Fibroblast of skin of right quadriceps (primary cell): ENCODE data around the gene MGAT3.
"Not testable (repeated sequence)": the region's sequence is repeated elsewhere in the genome, so short reads cannot be mapped to it uniquely, and the experiment has no call there.

Experiments used
- DNase-seq: peaks from one replicate; pipeline ENCODE4 v3.0.0-alpha.2; 2013

The MGAT3 gene, protein sequence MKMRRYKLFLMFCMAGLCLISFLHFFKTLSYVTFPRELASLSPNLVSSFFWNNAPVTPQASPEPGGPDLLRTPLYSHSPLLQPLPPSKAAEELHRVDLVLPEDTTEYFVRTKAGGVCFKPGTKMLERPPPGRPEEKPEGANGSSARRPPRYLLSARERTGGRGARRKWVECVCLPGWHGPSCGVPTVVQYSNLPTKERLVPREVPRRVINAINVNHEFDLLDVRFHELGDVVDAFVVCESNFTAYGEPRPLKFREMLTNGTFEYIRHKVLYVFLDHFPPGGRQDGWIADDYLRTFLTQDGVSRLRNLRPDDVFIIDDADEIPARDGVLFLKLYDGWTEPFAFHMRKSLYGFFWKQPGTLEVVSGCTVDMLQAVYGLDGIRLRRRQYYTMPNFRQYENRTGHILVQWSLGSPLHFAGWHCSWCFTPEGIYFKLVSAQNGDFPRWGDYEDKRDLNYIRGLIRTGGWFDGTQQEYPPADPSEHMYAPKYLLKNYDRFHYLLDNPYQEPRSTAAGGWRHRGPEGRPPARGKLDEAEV

DNA sequence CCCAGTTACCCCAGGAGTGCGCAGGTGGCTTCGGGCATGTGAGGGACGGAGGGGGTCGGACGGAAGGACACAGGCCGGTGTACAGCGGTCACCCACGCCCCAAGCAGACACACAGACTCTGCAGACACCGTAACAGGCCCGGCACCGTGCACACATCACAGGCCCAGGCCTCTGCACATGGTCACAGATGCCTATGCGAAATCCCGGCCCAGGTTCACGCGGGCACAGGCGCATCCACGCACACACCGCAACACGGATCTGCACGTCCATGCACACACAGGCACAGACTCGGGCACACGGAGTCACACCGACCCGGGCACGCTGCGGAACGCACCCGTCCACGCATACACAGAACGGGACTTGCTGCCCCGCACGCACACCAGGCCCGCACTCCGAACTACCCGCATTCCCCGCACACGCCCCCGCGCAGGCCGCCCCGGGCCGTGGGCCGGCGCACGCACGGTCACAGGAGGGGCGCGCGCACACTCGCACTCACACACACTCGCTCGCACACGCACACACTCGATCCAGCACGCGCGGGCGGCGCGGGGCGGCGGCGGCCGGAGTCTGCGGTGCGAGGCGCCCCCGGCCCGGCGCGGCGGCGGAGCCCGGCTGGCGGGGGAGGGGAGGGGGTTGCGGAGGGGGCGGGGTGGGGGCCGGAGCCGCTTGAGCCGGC lies at the start of gene MGAT3:
Gene MGAT3 (plus strand): TSS at position 491 of the 676 bp plus-strand sequence. CDS start 30,336 bp downstream, outside the sequence.
- DNase-seq, result no peak

DNA sequence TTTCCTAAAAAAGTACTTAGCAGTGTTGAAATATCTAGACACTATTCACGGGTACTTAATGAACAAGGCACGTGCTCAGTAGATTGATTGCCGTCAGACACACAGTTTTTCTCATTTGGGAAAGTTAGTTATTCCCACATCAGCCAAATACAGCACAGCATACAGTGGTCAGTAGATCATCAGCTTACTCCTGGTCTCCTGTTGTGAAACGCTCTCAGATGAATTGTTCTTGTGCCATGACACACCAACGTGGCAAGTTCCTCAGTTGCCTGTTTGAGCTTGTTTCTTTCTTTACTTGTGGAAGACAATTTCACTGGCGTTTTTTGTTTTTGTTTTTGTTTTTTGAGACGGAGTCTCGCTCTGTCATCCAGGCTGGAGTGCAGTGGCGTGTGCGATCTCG lies 48.6 kb upstream of the MGAT3 start:
- no peak for DNase-seq

GRCh38 chr22:39408807-39409206 lies 48.0 kb upstream of the MGAT3 start:
- no peak for DNase-seq

GRCh38 chr22:39409516-39410029 lies 47.2 kb upstream of the MGAT3 start:
- no peak for DNase-seq

DNA sequence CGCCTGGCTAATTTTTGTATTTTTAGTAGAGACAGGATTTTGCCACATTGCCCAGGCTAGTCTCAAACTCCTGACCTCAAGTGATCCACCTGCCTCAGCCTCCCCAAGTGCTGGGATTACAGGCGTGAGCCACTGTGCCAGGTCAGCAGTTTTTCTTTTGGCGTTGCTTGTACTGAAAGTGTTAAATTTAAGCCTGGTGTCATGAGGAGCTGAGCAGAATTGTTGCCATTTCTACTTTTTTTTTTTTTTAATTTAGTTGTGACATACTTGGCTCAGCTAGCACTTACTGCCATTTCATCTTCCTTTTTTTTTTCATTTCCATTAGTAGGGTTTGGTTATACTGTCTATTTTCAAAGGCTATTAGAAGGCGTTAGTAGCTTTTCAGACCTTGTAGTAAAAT lies 46.5 kb upstream of the MGAT3 start:
- DNase-seq, result no peak

DNA sequence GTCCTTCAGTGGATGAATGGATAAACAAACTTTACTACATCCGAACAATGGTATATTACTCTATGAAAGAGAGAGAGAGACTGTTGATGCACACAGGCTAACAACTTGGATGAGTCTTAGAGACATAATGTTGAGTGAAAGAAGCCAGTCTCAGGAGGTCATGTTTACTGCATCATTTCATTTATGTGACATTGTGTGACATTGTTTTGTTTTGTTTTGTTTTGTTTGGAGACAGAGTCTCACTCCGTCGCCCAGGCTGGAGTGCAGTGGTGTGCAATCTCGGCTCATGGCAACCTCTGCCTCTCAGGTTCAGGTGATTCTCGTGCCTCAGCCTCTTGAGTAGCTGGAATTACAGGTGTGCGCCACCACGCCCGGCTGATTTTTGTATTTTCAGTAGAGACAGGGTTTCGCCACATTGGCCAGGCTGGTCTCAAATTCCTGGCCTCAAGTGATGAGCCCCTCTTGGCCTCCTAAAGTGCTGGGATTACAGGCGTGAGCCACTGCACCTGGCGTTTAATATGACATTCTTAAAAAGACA lies 44.9 kb upstream of the MGAT3 start:
- DNase-seq, result not testable (repeated sequence)

DNA sequence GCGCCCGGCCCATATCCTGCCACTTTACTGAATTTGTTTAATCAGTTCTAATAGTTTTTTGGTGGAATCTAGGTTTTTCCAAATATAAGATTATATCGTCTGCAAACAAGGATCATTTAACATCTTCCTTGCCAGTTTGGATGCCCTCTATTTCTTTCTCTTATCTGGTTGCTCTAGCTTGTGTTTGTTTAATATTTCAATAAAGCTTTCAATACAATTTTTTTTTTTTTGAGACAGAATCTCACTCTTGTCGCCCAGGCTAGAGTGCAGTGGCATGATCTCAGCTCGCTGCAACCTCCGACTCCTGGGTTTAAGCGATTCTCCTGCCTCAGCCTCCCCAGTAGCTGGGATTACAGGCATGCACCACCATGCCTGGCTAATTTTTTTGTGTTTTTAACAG lies 43.6 kb upstream of the MGAT3 start:
- DNase-seq, result not testable (repeated sequence)

- no peak for DNase-seq
Observed at GRCh38 chr22:39414377-39414776, 42.4 kb upstream of the MGAT3 start.

DNA sequence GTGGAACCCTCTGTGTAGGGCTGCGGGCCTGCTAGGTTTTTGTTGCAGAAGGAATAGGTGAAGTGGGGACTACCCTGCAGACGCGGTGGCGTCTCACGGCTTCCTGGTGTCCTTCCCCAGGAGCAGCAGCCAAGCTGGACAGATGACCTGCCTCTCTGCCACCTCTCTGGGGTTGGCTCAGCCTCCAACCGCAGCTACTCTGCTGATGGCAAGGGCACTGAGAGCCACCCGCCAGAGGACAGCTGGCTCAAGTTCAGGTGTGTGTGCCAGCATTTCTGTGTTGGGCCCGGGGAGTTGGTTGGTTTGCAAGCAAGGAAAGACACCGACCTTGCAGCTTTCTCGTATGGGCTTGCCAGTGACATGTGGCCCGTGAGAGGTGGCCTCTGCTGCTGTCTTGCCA lies 41.9 kb upstream of the MGAT3 start:
- DNase-seq, result no peak

DNA sequence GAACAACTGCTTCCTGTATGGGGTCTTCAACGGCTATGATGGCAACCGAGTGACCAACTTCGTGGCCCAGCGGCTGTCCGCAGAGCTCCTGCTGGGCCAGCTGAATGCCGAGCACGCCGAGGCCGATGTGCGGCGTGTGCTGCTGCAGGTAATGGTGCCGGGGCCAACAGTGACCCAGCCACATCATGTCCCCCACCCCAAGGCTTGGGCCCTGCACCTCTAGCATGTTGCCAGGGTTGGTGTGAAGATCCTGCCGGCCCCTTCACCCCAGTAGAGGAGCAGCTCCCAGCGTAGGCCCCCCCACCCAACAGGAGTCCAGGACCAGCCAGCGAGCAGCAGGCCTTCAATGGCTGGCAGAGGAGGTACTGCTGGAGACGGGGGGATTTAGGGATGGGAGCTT lies 41.3 kb upstream of the MGAT3 start:
- no peak for DNase-seq

- DNase-seq, result no peak
Observed at GRCh38 chr22:39416319-39416718, 40.5 kb upstream of the MGAT3 start.

GRCh38 chr22:39417641-39418040 lies 39.2 kb upstream of the MGAT3 start:
- DNase-seq, result no peak

DNA sequence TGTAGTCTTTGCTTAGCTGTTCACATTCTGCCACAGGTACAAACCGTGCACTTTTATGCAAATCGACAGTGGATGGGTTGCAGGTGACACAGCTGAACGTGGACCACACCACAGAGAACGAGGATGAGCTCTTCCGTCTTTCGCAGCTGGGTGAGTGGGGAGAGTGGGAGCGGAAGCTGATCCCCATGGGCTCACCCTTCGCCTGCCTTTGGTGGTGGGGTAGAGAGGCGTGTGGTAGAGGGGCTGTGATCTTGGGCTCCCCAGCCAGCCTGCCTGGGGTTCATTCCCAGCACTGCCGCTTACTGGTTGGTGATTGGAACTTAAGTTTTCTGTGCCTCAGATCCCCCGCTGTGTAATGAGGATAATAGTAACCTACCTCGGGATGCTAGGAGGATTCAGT lies 38.1 kb upstream of the MGAT3 start:
- no peak for DNase-seq

DNA sequence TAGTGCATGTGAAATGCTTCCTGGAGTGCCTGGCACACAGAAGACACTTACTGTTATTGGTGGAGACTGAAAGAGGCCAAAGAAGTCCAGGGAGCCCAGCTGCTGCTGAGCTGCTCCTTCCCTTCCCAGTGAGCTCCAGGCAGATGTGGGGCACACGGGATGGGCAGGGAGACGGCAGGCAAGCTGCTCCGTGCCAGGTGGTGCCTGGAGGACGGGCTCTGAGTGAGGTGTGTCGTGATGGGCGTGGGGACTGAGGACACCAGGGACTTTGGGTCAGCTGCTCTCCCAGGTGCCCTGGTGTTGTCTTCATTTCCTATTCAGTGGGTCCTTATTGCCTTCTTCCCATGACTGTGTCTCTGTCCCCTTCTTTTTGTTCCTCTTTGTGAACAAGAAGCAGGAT lies 37.7 kb upstream of the MGAT3 start:
- DNase-seq, result no peak

GRCh38 chr22:39419911-39420310 lies 36.9 kb upstream of the MGAT3 start:
- no peak for DNase-seq

DNA sequence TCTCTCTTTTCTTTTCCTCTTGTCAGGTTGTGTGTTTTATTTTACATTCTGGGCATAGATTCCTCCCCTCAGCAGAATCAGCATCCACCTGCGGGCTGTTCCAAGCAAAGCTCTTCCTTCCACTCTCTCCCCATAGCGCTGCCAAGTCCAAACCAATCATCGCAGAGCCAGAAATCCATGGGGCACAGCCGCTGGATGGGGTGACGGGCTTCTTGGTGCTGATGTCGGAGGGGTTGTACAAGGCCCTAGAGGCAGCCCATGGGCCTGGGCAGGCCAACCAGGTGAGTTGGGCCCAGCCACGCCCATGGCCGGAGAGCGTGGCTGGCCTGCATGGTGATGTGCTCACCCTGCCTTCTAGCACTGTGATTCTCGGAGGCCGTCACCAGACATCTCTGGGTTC lies 35.1 kb upstream of the MGAT3 start:
- DNase-seq, result no peak

GRCh38 chr22:39422101-39422500 lies 34.7 kb upstream of the MGAT3 start:
- no peak for DNase-seq

DNA sequence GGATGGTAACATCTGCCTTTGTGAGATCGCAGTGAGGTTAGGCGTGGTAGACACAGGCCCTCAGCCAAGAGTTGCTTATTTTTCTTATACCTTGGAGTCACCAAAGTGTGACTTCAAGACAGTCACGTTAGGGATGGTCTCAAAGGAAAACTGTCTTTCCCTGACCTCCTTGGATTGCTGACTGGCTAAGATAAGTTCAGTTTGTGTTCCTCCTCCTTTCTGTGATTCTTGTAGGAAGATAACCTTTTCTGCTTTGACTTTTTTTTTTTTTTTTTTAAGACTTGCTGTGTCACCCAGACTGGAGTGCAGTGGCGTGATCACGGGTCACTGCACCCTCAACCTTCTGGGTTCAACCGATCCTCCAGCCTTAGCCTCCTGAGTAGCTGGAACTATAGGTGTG lies 34.1 kb upstream of the MGAT3 start:
- no peak for DNase-seq

DNA sequence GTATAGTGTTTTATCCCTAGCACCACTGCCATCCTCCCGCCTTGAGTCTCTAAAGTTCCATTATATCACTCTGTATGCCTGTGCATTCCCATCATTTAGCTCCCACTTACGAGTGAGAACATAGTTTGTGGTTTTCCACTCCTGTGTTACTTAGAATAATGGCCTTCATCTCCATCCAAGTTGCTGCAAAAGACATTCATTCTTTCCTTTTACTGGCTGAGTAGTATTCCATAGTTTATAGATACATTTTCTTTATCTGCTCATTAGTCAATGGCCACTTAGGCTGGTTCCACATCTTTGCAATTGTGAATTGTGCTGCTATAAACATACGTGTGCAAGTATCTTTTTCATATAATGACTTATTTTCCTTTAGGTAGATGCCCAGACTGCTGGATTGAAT lies 32.8 kb upstream of the MGAT3 start:
- no peak for DNase-seq

DNA sequence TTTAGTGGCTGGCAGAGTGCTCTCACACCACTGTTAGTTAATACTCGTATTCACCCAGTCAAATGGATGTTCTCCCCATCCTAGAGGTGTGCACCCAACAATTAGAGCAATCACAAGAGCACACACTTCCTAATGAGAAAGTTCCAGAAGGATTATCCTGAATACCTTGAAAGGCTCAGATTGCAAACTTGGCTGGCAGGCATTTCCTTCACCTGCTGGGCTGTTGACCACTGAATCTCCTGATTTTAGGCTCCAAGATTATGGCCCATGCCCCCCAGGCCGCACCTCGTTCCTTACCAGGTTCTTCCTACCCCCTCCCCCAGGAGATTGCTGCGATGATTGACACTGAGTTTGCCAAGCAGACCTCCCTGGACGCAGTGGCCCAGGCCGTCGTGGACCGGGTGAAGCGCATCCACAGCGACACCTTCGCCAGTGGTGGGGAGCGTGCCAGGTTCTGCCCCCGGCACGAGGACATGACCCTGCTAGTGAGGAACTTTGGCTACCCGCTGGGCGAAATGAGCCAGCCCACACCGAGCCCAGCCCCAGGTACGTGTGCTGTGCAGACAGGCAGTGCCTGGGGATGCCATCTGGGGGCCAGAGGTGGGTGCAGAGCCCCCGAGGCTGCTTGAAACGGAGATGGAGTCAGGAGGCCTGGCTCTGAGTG lies 30.3 kb upstream of the MGAT3 start:
- no peak for DNase-seq

DNA sequence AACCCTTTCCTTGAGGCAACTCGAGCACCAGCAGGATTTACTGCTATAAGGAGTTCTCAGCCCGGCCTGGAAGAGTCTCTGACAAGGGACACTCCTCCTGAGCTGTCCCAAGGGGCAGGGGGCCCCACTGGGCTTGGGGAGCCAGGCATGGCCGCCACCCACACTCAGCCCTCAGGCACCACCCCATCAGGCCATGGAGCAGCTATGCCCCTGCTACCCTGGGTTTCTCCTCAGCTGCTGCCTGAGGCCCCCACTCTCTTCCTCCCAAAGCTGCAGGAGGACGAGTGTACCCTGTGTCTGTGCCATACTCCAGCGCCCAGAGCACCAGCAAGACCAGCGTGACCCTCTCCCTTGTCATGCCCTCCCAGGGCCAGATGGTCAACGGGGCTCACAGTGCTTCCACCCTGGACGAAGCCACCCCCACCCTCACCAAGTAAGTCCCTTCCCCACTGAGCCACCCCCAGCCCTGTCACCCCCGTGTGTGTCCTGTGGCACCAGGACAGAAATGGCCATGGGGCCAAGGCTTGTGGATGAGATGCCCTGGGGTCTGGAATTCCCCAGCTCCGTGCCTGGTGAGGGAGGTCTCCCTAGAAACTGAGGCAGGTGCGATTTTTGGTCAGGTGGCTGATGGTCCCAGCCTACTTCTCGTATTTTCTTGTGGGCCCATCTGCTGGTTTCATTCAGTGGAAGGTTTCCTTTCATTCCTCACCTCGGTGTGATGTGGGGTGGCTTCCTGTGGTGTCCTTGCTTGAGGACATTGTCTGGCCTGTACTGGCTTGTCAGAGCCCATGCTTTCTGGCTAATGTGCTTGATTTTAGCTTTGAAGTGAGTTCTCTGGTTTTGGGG lies 28.8 kb upstream of the MGAT3 start:
- DNase-seq, result no peak

DNA sequence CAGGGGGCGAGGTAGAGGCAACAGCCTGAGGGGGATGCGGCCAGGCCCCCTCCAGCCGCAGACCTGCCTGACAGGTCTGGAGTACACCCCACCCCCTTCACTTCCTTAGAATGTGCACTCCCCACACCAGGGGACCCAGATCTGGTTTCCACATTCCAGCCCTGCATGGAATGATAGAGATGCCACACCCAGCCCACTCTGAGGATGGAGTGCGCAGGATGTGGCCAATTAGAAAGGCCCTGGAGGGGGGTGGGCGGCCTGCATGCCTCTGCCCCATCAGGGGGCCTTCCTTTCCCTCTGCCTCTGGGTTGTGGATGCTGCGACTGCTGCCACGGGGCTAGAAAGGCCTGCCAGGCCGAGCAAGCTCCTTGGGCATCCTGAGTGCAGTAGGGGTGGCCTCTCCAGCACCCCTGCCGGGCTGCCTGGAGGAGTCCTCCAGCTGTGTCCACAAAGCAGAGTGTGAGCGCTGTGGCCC lies 28.2 kb upstream of the MGAT3 start:
- peak; percentile 86 for DNase-seq
